GM19395 (cell line): ENCODE results near the gene HIP1.
"Not testable (repeated sequence)": the region's sequence is repeated elsewhere in the genome, so short reads cannot be mapped to it uniquely, and the experiment has no call there.

Source experiments
- ATAC-seq: cut with Tn5 transposase; IDR thresholded peaks from one replicate; pipeline ENCODE4 v1.9.1; 2021; ENCODE audit warnings: mild to moderate bottlenecking, moderate library complexity; ENCODE audit not compliant: unreplicated experiment

Gene HIP1

GRCh38 chr7:75687246-75688088 lies 51.3 kb downstream of the HIP1 start:
- ATAC-seq, result no peak

DNA sequence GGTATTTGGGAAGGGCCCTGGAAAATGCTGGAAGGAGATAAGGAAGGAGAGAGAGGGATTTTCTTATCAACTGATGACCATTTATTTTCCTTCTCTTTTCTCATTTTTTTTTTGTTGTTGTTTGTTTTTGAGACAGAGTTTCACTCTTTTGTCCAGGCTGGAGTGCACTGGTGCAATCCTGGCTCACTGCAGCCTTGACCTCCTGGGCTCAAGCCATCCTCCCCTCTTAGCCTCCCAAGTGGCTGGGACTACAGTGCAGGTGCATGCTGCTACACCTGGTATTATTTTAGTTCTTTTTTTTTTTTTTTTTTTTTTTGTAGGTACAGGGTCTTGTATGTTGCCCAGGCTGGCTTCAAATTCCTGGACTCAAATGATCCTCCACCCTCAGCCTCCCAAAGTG lies 52.2 kb downstream of the HIP1 start:
- ATAC-seq, result no peak

DNA sequence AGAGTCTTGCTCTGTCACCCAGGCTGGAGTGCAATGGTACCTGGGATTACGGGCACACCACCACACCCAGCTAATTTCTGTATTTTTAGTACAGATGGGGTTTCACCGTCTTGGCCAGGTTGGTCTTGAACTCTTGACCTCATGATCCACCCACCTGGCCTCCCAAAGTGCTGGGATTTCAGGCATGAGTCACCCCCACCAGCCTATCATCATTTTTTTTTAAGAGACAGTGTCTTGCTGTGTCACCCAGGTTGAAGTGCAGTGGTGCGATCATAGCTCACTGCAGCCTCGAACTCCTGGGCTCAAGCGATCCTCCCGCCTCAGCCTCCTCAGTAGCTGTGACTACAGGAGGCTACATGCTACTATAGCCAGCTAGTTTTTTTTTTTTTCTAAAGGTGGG lies 56.7 kb downstream of the HIP1 start:
- not testable (repeated sequence) for ATAC-seq

DNA sequence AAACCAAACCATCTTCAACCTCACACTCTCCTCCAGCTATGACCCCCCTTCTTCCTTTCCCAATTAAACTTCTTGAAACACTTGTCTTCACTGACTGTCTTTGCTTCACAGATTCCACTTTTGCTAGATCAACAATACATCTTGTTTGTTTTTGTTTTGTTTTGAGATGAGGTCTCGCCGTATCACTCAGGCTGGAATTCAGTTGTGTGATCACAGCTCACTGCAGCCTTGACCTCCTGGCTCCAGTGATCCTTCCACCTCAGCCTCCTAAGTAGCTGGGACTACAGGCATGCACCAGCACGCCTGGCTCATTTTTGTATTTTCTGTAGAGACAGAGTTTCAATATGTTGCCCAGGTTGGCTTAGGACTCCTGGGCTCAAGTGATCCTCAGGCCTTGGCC lies 59.7 kb downstream of the HIP1 start:
- no peak for ATAC-seq

DNA sequence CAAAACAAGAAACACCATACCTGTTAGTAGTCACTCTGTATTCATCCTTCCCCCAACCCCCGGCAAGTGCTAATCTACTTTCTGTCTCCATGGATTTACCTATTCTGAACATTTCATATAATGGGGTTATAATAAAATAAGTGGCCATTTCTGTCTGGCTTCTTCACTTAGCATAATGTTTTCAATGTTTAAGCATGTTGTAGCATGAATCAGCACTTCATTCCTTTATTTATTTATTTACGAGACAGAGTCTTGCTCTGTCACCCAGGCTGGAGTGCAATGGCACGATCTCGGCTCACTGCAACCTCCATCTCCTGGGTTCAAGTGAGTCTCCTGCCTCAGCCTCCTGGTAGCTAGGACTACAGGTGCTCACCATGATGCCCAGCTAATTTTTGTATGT lies 69.2 kb downstream of the HIP1 start:
- ATAC-seq, result no peak

- no peak for ATAC-seq
These were observed 70.8 kb downstream of the HIP1 start for GRCh38 chr7:75667938-75668337.

DNA sequence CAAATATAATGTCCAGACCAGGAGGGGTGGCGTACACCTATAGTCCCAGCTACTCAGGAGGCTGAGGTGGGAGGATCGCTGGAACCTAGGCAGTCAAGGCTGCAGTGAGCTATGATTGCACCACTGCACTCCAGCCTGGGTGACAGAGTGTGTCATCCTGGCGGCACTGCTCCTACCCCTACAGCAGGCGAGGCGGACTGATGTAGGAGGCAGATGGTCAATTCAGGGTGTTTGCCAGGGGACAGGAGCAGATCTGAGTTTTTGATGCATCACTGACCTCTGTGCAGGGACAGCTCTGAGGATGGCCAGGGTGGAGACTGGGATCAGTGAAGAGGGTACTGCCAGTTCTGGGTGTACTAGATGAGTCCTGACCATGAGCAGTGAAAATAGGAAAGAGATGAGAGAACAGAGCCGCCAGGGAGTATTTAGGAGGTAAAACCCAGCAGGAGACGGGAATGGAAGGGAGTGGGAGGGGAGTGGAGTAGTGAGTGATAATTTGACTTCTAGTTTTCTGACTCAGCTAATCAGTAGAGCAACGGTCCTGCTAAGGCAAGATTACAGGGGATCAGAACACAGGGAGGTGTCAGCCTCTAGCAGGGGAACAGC lies 75.3 kb downstream of the HIP1 start:
- peak; percentile 56 for ATAC-seq

DNA sequence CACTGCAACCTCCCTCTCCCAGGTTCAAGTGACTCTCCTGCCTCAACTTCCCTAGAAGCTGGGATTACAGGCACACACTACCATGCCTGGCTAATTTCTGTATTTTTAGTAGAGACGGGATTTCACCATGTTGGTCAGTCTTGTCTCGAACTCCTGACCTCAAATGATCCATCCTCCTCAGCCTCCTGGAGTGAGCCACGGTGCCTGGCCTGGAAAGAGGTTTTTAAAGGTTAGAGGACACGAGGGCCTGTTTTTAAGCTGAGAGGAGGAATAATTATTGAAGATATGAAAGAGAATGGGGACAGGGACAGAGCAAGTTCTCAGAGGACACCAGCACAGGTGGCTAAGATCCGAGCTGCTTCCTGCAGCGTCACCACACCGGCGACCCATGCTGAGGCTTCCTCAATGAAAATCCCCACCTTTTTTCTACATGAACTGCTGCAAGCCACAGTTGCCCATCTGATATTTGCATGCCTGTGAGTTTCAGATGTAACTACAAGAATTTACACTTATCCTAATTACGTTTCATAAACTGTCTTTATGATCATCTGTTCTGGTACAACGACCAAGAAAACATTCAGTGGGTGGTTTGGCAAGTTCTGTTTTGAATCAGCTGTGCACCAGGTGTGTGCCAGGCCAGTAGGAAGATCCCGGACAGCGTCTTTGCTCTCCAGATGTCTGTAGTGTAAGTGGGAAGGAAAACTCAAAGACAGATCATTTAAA lies 76.0 kb downstream of the HIP1 start:
- peak; percentile 80 for ATAC-seq

GRCh38 chr7:75660566-75661215 lies 78.0 kb downstream of the HIP1 start:
- no peak for ATAC-seq

DNA sequence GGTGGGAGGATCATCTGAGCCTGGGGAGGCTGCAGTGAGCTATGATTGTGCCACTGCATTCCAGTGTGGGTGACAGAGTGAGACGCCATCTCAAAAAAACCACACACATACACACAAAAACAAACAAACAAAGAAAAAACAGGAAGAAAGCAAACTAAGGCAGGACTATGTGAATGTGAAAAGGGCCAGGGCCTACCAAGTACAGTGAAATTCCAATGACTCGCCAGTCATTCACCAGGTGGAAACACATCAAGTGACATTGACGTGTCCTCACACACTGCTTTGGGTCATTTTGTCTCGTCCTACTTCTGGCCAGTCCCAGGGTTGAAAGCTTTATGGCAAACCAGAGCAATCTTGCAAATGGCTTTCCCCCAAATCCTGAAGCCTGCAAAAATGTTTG lies 79.9 kb downstream of the HIP1 start:
- ATAC-seq, result no peak

DNA sequence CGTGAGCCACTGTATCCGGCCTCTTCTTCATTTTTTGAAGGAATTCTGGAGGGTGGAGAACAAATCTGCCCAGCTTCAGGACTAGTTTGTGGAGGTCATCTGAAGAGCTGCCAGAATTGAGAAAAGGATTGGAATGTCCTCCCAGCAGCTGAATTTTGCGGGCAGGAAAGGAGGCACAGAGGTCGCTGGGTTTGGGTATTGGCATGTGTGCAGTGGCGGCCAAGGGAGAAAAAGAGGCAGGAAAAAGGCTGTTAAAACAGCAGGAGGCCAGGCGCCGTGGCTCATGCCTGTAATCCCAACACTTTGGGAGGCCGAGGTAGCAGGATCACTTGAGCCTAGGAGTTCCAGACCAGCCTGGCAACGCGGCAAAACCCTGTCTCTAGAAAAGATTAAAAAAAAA lies 80.4 kb downstream of the HIP1 start:
- ATAC-seq, result no peak

DNA sequence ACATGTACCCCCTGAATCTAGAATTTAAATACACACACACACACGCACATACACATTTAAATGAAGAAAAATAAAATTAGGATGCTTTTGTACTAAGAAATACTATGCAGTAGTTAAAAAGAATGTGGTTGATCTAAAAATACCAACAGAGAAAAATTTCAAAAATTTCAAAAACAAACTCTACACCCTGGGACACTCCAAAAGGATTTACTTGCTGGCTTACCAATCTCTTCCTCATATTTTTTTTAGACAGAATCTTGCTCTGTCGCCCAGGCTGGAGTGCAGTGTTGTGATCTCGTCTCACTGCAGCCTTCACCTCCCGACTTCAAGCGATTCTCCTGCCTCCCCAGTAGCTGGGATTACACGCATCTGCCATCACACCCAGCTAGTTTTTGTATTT lies 80.9 kb downstream of the HIP1 start:
- no peak for ATAC-seq

- ATAC-seq, result no peak
These were observed 82.0 kb downstream of the HIP1 start for GRCh38 chr7:75656740-75657139.

DNA sequence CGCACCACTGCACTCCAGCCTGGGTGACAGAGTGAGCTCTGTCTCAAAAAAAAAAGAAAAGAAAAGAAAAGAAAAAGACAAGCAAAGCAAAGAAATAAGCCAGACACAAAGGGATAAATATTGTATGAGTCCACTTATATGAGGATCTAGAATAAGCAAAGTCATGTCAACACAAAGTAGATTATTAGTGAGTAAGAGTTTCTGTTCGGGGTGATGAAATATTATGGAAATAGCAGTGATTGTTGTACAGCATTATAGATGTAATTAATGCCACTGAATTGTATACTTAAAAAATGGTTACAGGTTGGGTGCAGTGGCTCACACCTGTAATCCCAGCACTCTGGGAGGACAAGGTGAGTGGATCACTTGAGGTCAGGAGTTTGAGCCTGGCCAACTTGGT lies 83.2 kb downstream of the HIP1 start:
- ATAC-seq, result no peak

DNA sequence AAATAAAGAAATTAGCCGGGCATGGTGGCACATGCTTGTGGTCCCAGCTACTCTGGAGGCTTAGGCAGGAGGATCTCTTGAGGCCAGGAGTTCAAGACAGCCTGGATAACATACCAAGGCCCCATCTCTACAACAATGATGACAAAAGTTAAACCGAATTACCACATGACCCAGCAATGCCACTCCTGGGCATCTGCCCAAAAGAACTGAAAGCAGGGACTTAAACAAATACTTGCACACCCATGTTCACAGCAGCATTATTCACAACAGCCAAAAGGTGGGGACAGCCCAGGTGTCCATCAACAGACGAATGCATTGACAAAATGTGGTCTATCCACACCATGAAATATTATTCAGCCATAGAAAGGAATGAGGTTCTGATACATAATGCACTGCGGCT lies 83.9 kb downstream of the HIP1 start:
- no peak for ATAC-seq

GRCh38 chr7:75653651-75654050 lies 85.1 kb downstream of the HIP1 start:
- ATAC-seq, result no peak

DNA sequence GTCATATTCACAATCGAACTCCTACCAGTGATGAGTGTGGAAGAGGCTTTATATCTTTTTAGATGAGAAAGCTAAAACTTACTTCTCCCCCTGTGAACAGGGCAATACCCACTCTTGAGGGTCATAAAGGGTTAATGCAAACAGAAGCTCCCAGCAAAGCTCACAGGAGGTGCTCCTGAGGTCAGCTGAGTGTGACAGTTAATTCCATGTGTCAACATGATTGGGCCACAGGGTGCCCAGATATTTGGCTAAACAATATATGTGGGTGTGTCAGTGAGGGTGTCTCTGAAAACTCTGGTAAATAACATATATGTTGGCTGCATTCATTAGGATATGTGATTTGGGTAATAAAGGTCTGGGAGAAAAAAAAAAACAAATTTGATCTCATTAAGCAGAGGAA lies 86.0 kb downstream of the HIP1 start:
- ATAC-seq, result no peak

DNA sequence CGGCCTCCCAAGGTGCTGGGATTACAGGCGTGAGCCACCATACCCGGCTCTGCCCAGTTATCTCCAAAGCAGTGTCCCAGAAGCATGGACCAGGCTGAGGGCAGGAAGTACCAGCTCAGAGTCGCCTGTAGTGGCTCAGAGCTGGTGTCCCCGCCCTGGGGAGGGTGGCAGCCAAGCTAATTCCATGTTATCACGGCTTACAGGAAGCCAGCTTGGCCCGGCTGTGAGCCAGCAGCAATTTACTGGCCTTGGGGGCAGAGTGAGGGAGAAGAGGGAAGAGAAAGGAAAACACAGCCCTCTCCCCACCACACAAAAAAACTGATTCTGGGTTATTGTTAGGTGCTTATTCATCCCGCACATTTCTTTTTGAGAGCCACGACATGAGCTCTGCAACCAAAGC lies 88.1 kb downstream of the HIP1 start:
- ATAC-seq, result no peak

GRCh38 chr7:75650062-75650461 lies 88.7 kb downstream of the HIP1 start:
- no peak for ATAC-seq

GRCh38 chr7:75649462-75649861 lies 89.3 kb downstream of the HIP1 start:
- no peak for ATAC-seq

GRCh38 chr7:75647709-75648438 lies 90.9 kb downstream of the HIP1 start:
- ATAC-seq, result no peak
